H9 (cell line): ENCODE results near the gene ETFA. TPM values are rescaled to one million over a fixed set of nuclear protein-coding genes. Genes with fewer than 3 reads are reported as not detected.

Experiments
- DNase-seq: peaks from one replicate; pipeline ENCODE4 v3.0.0-alpha.2; 2017
- H2AFZ ChIP-seq: one replicate; pipeline ENCODE4 v1.6.1; 2013; ENCODE audit warnings: mild to moderate bottlenecking, low read length, control low read depth, moderate library complexity
- H2AK5ac ChIP-seq: 2 replicates; pipeline ENCODE4 v1.6.1; 2013; ENCODE audit warnings: low read length, control low read depth, mixed read lengths; ENCODE audit not compliant: insufficient read length
- H2BK120ac ChIP-seq: one replicate; pipeline ENCODE4 v1.6.1; 2013; ENCODE audit warnings: low read depth, mild to moderate bottlenecking, low read length, control low read depth, inconsistent platforms; ENCODE audit not compliant: poor library complexity, severe bottlenecking
- H2BK12ac ChIP-seq: 2 replicates; pipeline ENCODE4 v1.6.1; 2013; ENCODE audit warnings: low read length, control low read depth, mixed read lengths, low read depth; ENCODE audit not compliant: insufficient read length
- H2BK15ac ChIP-seq: 2 replicates; pipeline ENCODE4 v1.6.1; 2013; ENCODE audit warnings: low read depth, low read length, control low read depth
- H2BK20ac ChIP-seq: one replicate; pipeline ENCODE4 v1.6.1; 2013; ENCODE audit warnings: low read depth, mild to moderate bottlenecking, low read length, control low read depth, inconsistent platforms; ENCODE audit not compliant: poor library complexity, severe bottlenecking
- H2BK5ac ChIP-seq: 2 replicates; pipeline ENCODE4 v1.6.1; 2013; ENCODE audit warnings: low read length, control low read depth, mixed read lengths; ENCODE audit not compliant: insufficient read length
- H3K14ac ChIP-seq: 2 replicates; pipeline ENCODE4 v1.6.1; 2013; ENCODE audit warnings: low read length, control low read depth; ENCODE audit not compliant: insufficient read depth
- H3K18ac ChIP-seq: 2 replicates; pipeline ENCODE4 v1.6.1; 2013; ENCODE audit warnings: low read depth, mild to moderate bottlenecking, mixed read lengths, low read length, control low read depth; ENCODE audit not compliant: insufficient read length
- H3K23ac ChIP-seq: 2 replicates; pipeline ENCODE4 v1.6.1; 2013; ENCODE audit warnings: low read length, control low read depth, mixed read lengths, low read depth; ENCODE audit not compliant: insufficient read length
- H3K23me2 ChIP-seq: 2 replicates; pipeline ENCODE4 v1.6.1; 2013; ENCODE audit warnings: low read depth, mild to moderate bottlenecking, mixed read lengths, low read length, control low read depth; ENCODE audit not compliant: insufficient read length, poor library complexity, severe bottlenecking
- H3K27ac ChIP-seq: 2 replicates; pipeline ENCODE4 v1.5.1; 2013; ENCODE audit warnings: low read length, control low read depth, mixed read lengths, low read depth; ENCODE audit not compliant: insufficient read length
- H3K27me3 ChIP-seq: 2 replicates; pipeline ENCODE4 v1.6.1; 2013; ENCODE audit warnings: low read length, control low read depth, inconsistent platforms; ENCODE audit not compliant: insufficient read depth
- H3K4ac ChIP-seq: 2 replicates; pipeline ENCODE4 v1.6.1; 2013; ENCODE audit warnings: low read depth, mild to moderate bottlenecking, control low read depth, inconsistent platforms, low read length, moderate library complexity
- H3K4me1 ChIP-seq: 2 replicates; pipeline ENCODE4 v1.6.1; 2013; ENCODE audit warnings: low read length, control low read depth, inconsistent platforms; ENCODE audit not compliant: insufficient read depth
- H3K4me2 ChIP-seq: 2 replicates; pipeline ENCODE4 v1.6.1; 2013; ENCODE audit warnings: low read length, control low read depth, mixed read lengths; ENCODE audit not compliant: insufficient read length, insufficient read depth
- H3K56ac ChIP-seq: 2 replicates; pipeline ENCODE4 v1.6.1; 2013; ENCODE audit warnings: low read depth, mild to moderate bottlenecking, mixed read lengths, low read length, control low read depth; ENCODE audit not compliant: insufficient read length
- H3K79me1 ChIP-seq: 2 replicates; pipeline ENCODE4 v1.6.1; 2013; ENCODE audit warnings: low read depth, mild to moderate bottlenecking, moderate library complexity, low read length, control low read depth, inconsistent platforms; ENCODE audit not compliant: insufficient read depth, poor library complexity, severe bottlenecking
- H3K79me2 ChIP-seq: 2 replicates; pipeline ENCODE4 v1.6.1; 2013; ENCODE audit warnings: low read length, control low read depth, inconsistent platforms; ENCODE audit not compliant: insufficient read depth
- H3K9ac ChIP-seq: 2 replicates; pipeline ENCODE4 v1.6.1; 2013; ENCODE audit warnings: low read length, control low read depth, mixed read lengths; ENCODE audit not compliant: insufficient read length; ENCODE audit errors: extremely low read depth
- H3K9me3 ChIP-seq: one replicate; pipeline ENCODE4 v1.6.1; 2013; ENCODE audit warnings: low read depth, low read length, inconsistent platforms; ENCODE audit not compliant: control insufficient read depth
- H3T11ph ChIP-seq: one replicate; pipeline ENCODE4 v1.6.1; 2013; ENCODE audit warnings: mild to moderate bottlenecking, low read length, control low read depth, inconsistent platforms
- H4K20me1 ChIP-seq: one replicate; pipeline ENCODE4 v1.6.1; 2013; ENCODE audit not compliant: control insufficient read depth, insufficient read length, insufficient read depth
- H4K5ac ChIP-seq: 2 replicates; pipeline ENCODE4 v1.6.1; 2013; ENCODE audit warnings: low read depth, mild to moderate bottlenecking, mixed read lengths, low read length, control low read depth; ENCODE audit not compliant: insufficient read length
- H4K8ac ChIP-seq: replicated peaks from 2 replicates; pipeline ENCODE4 v1.6.1; 2013; ENCODE audit warnings: low read length, control low read depth, mixed read lengths, low read depth; ENCODE audit not compliant: insufficient read length
- H4K91ac ChIP-seq: 2 replicates; pipeline ENCODE4 v1.6.1; 2013; ENCODE audit warnings: low read depth, mild to moderate bottlenecking, moderate library complexity, mixed read lengths, low read length, control low read depth; ENCODE audit not compliant: insufficient read length
- H3K27ac Mint-ChIP-seq, 3 experiments: 2 replicates in 2 of 3; 3 replicates in 1 of 3; pipeline ENCODE4 v1.8.0; 2020 to 2021; ENCODE audit warnings: mixed read lengths in 3 of 3, mild to moderate bottlenecking in 1 of 3, moderate library complexity in 1 of 3
- H3K27me3 Mint-ChIP-seq: 2 replicates; pipeline ENCODE4 v1.8.0; 2021; ENCODE audit warnings: low read depth, mild to moderate bottlenecking, moderate library complexity, mixed read lengths
- H3K36me3 Mint-ChIP-seq, 3 experiments: 2 replicates in 2 of 3; 3 replicates in 1 of 3; pipeline ENCODE4 v1.8.0; 2020 to 2021; ENCODE audit warnings: low read depth in 3 of 3, mixed read lengths in 3 of 3; ENCODE audit not compliant: insufficient read depth in 1 of 3
- H3K4me1 Mint-ChIP-seq, 2 experiments: 2 replicates each; pipeline ENCODE4 v1.8.0; 2020; ENCODE audit warnings: mixed read lengths in 2 of 2
- H3K4me3 Mint-ChIP-seq, 2 experiments: 2 replicates in 1 of 2; 3 replicates in 1 of 2; pipeline ENCODE4 v1.8.0; 2020 to 2021; ENCODE audit warnings: mild to moderate bottlenecking in 2 of 2, mixed read lengths in 2 of 2, moderate library complexity in 1 of 2
- H3K9me3 Mint-ChIP-seq, 2 experiments: 2 replicates in 1 of 2; 3 replicates in 1 of 2; pipeline ENCODE4 v1.8.0; 2020; ENCODE audit warnings: mild to moderate bottlenecking in 2 of 2, mixed read lengths in 2 of 2, moderate library complexity in 1 of 2
- WGBS: extraction: QIAGEN DNeasy Blood & Tissue Kit; methylation state at CpG from one replicate; pipeline ENCODE4 v1.1.7; 2013; ENCODE audit warnings: missing lambda C conversion rate, low lambda C conversion rate, mixed read lengths; ENCODE audit not compliant: insufficient read length; ENCODE audit errors: extremely low coverage; 5-methylcytosine and 5-hydroxymethylcytosine counted together
- total RNA-seq: library from RNA; stranded (reverse); gene quantifications from 2 replicates; pipeline ENCODE4 v1.2.1, GENCODE V29; 2021
- TF ChIP-seq, protein P1 (sequence below): fragments of 200-600 bp; sonication (generic); conservative IDR thresholded peaks from 3 replicates; pipeline ENCODE4 v1.8.0; 2021; ENCODE audit warnings: antibody characterized with exemption, mild to moderate bottlenecking

ETFA gene
- total RNA-seq, 1 experiment from 2014 or later = 109 TPM

DNA sequence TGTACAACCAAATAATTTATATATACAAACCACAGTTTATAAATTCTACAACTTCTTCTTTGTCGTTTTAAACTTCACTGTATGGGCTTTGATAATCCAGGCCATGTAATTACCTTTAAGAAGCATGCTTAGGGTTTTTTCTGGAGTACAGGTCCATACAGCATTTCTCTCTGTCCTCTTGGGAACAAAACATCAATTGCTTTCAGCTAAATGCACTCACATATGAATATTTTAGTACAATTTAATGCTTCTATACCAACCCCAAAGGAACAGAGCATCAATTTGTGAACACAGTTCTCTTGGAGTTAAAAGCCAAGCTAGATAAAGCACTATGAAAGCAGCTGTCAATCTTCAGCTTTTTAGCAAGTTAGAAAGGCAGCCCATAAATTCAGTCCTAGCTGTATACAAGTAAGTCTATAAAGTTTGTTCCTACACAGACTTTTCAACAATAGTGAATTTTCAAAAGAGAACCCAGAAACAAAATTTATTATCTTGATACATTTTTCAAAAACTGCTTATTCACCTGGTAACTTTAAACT, 66.1 kb downstream of the ETFA start:
- Histone ChIP-seq H3K27ac (no peak overlapping the region), H2AFZ (no peak overlapping the region), H3K4me2 (no peak overlapping the region), H3K9me3 (no peaks in the 10 kb centered on the region), H3K79me1 (no peaks in the 10 kb centered on the region), H2BK20ac (no peak overlapping the region), H4K8ac (no peak overlapping the region), H4K20me1 (no peaks in the 10 kb centered on the region), H3K23ac (no peak overlapping the region), H2BK120ac (no peak overlapping the region), H3K23me2 (no peaks in the 10 kb centered on the region), H2BK5ac (no peak overlapping the region), H2BK12ac (no peak overlapping the region), H3K4me1 (no peaks in the 10 kb centered on the region), H3K79me2 (no peaks in the 10 kb centered on the region), H3T11ph (no peak overlapping the region), H3K56ac (no peak overlapping the region), H3K9ac (no peak overlapping the region), H2AK5ac (no peak overlapping the region), H3K18ac (no peak overlapping the region), H4K91ac (no peak overlapping the region), H2BK15ac (no peak overlapping the region), H3K14ac (no peak overlapping the region), H3K27me3 (no peaks in the 10 kb centered on the region), H3K4ac (no peak overlapping the region), H4K5ac (no peak overlapping the region)
- H3K27ac Mint-ChIP-seq = no peak overlapping the region
- H3K4me1 Mint-ChIP-seq = no peaks in the 10 kb centered on the region
- H3K4me3 Mint-ChIP-seq = no peak overlapping the region
- DNase-seq = no peak
- TF ChIP-seq, protein P1, sequence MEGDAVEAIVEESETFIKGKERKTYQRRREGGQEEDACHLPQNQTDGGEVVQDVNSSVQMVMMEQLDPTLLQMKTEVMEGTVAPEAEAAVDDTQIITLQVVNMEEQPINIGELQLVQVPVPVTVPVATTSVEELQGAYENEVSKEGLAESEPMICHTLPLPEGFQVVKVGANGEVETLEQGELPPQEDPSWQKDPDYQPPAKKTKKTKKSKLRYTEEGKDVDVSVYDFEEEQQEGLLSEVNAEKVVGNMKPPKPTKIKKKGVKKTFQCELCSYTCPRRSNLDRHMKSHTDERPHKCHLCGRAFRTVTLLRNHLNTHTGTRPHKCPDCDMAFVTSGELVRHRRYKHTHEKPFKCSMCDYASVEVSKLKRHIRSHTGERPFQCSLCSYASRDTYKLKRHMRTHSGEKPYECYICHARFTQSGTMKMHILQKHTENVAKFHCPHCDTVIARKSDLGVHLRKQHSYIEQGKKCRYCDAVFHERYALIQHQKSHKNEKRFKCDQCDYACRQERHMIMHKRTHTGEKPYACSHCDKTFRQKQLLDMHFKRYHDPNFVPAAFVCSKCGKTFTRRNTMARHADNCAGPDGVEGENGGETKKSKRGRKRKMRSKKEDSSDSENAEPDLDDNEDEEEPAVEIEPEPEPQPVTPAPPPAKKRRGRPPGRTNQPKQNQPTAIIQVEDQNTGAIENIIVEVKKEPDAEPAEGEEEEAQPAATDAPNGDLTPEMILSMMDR = no peak
- peaks cover 3 to 8% (median 7%) of the 10 kb centered on the region in 3 experiments; a peak in 5 of 7 replicates for H3K36me3 Mint-ChIP-seq
- no CpG with 5 or more reads among the region's 1 CpG for WGBS
- H3K9me3 Mint-ChIP-seq = no peaks in the 10 kb centered on the region
- no peaks in the 10 kb centered on the region for H3K27me3 Mint-ChIP-seq
